MM.1S (cell line): Measurements from ENCODE around the gene INSR.

Experiments used
- DNase-seq: peaks from one replicate; pipeline ENCODE4 v3.0.0-alpha.2; 2015
- H2AFZ ChIP-seq: fragments of 300-600 bp; sonication (generic); 2 replicates; pipeline ENCODE4 v1.6.0; 2016; ENCODE audit warnings: antibody characterized with exemption, low read length
- H3F3A ChIP-seq: fragments of 300-600 bp; sonication (generic); 2 replicates; pipeline ENCODE4 v1.6.1; 2016; ENCODE audit warnings: mild to moderate bottlenecking, antibody characterized with exemption, low read length, moderate library complexity, mixed read lengths; ENCODE audit not compliant: insufficient read depth
- H3K27ac ChIP-seq: fragments of 300-600 bp; sonication (generic); 2 replicates; pipeline ENCODE4 v1.5.1; 2016; ENCODE audit warnings: mild to moderate bottlenecking, low read length
- H3K27me3 ChIP-seq: fragments of 300-600 bp; sonication (generic); replicated peaks from 2 replicates; pipeline ENCODE4 v1.6.0; 2016; ENCODE audit warnings: low read length; ENCODE audit not compliant: insufficient read depth
- H3K36me3 ChIP-seq: fragments of 300-600 bp; sonication (generic); replicated peaks from 2 replicates; pipeline ENCODE4 v1.6.1; 2016; ENCODE audit warnings: mild to moderate bottlenecking, low read length, mixed read lengths; ENCODE audit not compliant: insufficient read depth
- H3K4me1 ChIP-seq: fragments of 300-600 bp; sonication (generic); 2 replicates; pipeline ENCODE4 v1.6.1; 2016; ENCODE audit warnings: low read length, mixed read lengths
- H3K4me2 ChIP-seq: fragments of 300-600 bp; sonication (generic); 2 replicates; pipeline ENCODE4 v1.6.0; 2016; ENCODE audit warnings: low read depth, low read length
- H3K4me3 ChIP-seq: fragments of 300-600 bp; sonication (generic); 2 replicates; pipeline ENCODE4 v1.5.1; 2016; ENCODE audit warnings: low read length, mixed read lengths
- H3K79me2 ChIP-seq: fragments of 300-600 bp; sonication (generic); 2 replicates; pipeline ENCODE4 v1.6.1; 2016; ENCODE audit warnings: mixed run types, low read length, mixed read lengths
- H3K9ac ChIP-seq: fragments of 300-600 bp; sonication (generic); 2 replicates; pipeline ENCODE4 v1.6.1; 2016; ENCODE audit warnings: low read length, mixed read lengths
- H3K9me2 ChIP-seq: fragments of 300-600 bp; sonication (generic); replicated peaks from 2 replicates; pipeline ENCODE4 v1.6.1; 2016; ENCODE audit warnings: mild to moderate bottlenecking, low read length, mixed read lengths; ENCODE audit not compliant: insufficient read depth
- H3K9me3 ChIP-seq: fragments of 300-600 bp; sonication (generic); replicated peaks from 2 replicates; pipeline ENCODE4 v1.6.1; 2016; ENCODE audit warnings: mild to moderate bottlenecking, low read length, mixed read lengths; ENCODE audit not compliant: insufficient read depth
- H4K20me1 ChIP-seq: fragments of 300-600 bp; sonication (generic); 2 replicates; pipeline ENCODE4 v1.6.1; 2016; ENCODE audit warnings: mild to moderate bottlenecking, low read length, moderate library complexity, mixed read lengths; ENCODE audit not compliant: insufficient read depth
- CTCF ChIP-seq: fragments of 300-600 bp; sonication (generic); IDR thresholded peaks from 2 replicates; pipeline ENCODE4 v1.5.1; 2016; ENCODE audit warnings: antibody characterized with exemption, low read length, mixed read lengths
- EZH2 ChIP-seq: fragments of 300-600 bp; sonication (generic); optimal IDR thresholded peaks from 2 replicates; pipeline ENCODE3; 2017; ENCODE audit warnings: low read depth, mild to moderate bottlenecking, antibody characterized with exemption, low read length, mixed read lengths
- EZH2phosphoT487 ChIP-seq: fragments of 300-600 bp; sonication (generic); IDR thresholded peaks from 2 replicates; pipeline ENCODE4 v1.6.1; 2018; ENCODE audit warnings: antibody characterized with exemption, low read length

Gene INSR

GRCh38 chr19:7238051-7238450 lies 56.2 kb downstream of the INSR start:
- Histone ChIP-seq H3K4me3 (no peak overlapping the region), H3K9me3 (no peaks in the 10 kb centered on the region), H3F3A (peaks cover 6% of the 10 kb centered on the region), H3K9ac (no peak overlapping the region), H3K4me2 (no peak overlapping the region), H3K27me3 (no peaks in the 10 kb centered on the region), H3K4me1 (0 out of 2 replicates have a peak, but pooled peaks cover 4% of the 10 kb centered on the region), H4K20me1 (no peaks in the 10 kb centered on the region), H3K9me2 (no peaks in the 10 kb centered on the region), H3K79me2 (peaks cover 75% of the 10 kb centered on the region), H3K36me3 (no peaks in the 10 kb centered on the region), H2AFZ (no peak overlapping the region), H3K27ac (no peak overlapping the region)
- TF ChIP-seq EZH2 (no peak), EZH2phosphoT487 (no peak), CTCF (no peak)
- no peak for DNase-seq

GRCh38 chr19:7236153-7236552 lies 58.1 kb downstream of the INSR start:
- Histone ChIP-seq H3K9me2 (no peaks in the 10 kb centered on the region), H3K4me2 (no peak overlapping the region), H3F3A (no peaks in the 10 kb centered on the region; the same call in 1 of the 2 replicates), H3K27ac (no peak overlapping the region), H2AFZ (no peak overlapping the region), H3K9me3 (no peaks in the 10 kb centered on the region), H3K4me3 (no peak overlapping the region), H3K79me2 (peaks cover 73% of the 10 kb centered on the region), H3K4me1 (no peaks in the 10 kb centered on the region), H3K27me3 (no peaks in the 10 kb centered on the region), H3K36me3 (no peaks in the 10 kb centered on the region), H4K20me1 (no peaks in the 10 kb centered on the region), H3K9ac (no peak overlapping the region)
- no peak for DNase-seq
- TF ChIP-seq CTCF = no peak
- TF ChIP-seq EZH2phosphoT487 = no peak
- TF ChIP-seq EZH2 = no peak

GRCh38 chr19:7230826-7231225 lies 63.4 kb downstream of the INSR start:
- TF ChIP-seq EZH2 (no peak), EZH2phosphoT487 (no peak), CTCF (no peak)
- no peak overlapping the region for H3K9ac ChIP-seq
- no peak overlapping the region for H3K27ac ChIP-seq
- no peaks in the 10 kb centered on the region for H3K4me1 ChIP-seq
- H3K4me2 ChIP-seq = no peak overlapping the region
- no peaks in the 10 kb centered on the region for H3K27me3 ChIP-seq
- no peaks in the 10 kb centered on the region for H3F3A ChIP-seq
- no peak overlapping the region for H3K4me3 ChIP-seq
- H3K9me2 ChIP-seq = no peaks in the 10 kb centered on the region
- peaks cover 73% of the 10 kb centered on the region for H3K79me2 ChIP-seq
- no peak overlapping the region for H2AFZ ChIP-seq
- no peaks in the 10 kb centered on the region for H3K36me3 ChIP-seq
- no peaks in the 10 kb centered on the region for H4K20me1 ChIP-seq
- no peaks in the 10 kb centered on the region for H3K9me3 ChIP-seq
- no peak for DNase-seq
